GM18526 (cell line): ENCODE results near the gene FBXL13.

Experiments
- POLR2A ChIP-seq: IDR thresholded peaks from 3 replicates; pipeline ENCODE4 v1.6.1; 2011; ENCODE audit not compliant: insufficient read length; ENCODE audit errors: extremely low read depth

FBXL13 gene

DNA sequence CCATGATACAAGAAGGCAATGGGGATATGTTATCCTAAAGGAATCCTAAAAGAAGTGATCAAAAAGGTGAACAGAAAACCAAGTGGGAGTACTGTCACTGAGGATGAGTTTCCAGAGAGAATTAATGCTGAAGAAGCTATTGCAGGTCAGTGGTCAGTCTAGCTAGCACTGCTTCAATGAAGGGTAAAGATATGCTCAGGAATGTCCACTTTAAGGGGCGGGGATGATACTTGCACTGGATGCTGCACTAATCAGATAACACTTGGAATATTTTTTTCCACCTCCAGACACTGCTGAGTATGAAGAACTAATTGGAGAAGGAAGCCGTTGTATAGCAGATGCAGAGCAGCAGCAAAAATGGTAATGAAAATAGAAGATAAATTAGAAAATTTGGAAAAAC, 86.5 kb downstream of the FBXL13 start:
- no peak for TF ChIP-seq POLR2A

DNA sequence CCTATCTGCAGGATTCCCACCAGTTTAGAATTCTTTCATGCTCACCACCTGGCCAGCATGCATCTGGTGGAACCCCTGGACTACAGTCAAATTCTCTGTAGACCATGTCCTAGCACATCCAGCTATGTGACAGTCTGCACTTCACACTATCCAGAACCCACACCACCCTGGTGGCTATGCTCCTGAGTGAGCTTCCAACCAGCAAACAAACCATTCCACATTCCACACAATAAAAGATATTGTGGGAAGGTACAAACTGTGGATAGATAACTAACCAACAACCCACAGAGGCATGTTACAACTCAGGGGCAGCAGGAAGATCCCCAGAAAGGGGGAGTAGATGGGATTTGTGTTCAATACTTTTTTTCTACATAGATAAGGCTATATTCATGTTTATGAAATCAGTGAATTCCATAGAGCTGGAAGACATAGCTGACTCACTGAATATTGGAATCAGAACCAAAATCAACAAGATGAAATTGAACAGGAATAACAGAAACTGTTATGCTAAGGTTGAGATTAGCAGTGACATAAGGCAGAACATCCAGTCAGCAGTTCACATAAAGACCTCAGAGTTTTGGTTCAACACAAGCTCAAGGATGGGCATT, 89.3 kb downstream of the FBXL13 start:
- no peak for TF ChIP-seq POLR2A

DNA sequence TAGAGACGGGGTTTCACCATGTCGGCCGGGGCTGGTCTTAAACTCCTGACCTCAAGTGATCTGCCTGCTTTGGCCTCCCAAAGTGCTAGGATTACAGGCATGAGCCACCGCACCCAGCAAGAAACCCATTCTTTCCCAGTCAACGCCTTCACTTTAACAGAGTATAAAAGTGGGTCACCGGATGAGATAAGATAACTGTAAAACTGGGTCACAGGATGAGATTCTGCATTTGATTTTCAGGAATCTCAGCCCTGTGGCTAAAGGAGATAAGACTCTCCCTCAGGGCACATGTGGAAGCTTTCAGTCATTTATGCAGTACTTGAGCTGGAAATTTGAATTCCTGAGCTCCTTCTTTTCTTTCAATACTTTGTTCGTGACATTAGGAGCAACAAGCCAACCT, 91.0 kb downstream of the FBXL13 start:
- TF ChIP-seq POLR2A: no peak

GRCh38 chr7:102982235-102982634, 92.4 kb downstream of the FBXL13 start:
- no peak for TF ChIP-seq POLR2A

- TF ChIP-seq POLR2A: no peak
Measured at GRCh38 chr7:102981451-102981850, 93.1 kb downstream of the FBXL13 start.

DNA sequence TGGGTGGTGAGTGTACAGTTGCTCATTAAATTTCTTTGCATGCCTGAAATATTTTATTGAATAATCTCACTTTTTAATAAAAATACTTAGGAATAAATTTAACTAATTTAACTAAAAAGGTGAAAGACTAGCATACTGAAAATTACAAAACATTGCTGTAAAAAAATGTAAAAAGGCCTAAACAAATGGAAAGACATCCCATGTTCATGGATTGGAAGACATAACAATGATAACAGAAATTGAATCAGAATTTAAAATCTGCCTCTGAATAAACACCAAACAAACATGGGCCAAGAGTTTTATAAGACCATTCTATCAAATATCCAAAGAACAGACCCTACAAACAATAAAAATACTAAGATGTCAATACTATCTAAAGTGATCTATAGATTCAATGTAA, 94.9 kb downstream of the FBXL13 start:
- no peak for TF ChIP-seq POLR2A

- no peak for TF ChIP-seq POLR2A
Measured at GRCh38 chr7:102978284-102978683, 96.3 kb downstream of the FBXL13 start.

DNA sequence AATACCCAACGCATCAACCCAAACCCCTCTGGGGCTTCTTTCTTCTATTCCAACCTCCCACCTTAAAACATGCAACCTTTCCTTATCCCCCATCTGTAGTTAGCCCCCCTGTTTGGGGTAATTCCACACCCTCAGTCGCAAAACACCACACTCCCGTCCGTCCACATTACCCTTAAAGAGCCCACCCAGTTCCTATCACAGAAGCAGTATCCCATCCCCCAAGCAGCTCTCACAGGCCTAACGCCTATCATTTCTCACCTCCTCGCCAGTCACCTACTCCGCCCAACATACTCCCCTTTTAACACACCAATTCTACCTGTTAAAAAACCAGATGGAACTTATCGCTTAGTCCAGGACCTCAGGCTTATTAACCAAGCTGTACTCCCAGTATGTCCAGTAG, 98.1 kb downstream of the FBXL13 start:
- no peak for TF ChIP-seq POLR2A

DNA sequence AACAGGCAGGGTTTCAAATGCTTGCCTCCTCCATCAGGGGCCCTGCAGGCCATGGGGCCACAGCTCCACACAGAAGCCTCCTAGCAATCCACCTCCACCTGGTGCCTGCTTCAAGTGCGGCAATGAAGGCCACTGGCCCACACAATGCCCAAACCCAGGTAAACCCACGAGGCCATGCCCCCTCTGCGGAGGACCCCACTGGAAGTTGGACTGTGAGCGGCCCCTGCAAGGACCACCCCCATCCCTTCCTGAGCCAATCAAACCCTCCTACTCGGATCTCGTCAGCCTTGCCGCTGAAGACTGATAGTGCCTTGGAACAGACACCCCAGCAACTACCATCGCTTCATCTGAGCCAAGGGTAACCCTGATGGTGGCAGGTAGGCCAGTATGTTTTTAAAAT, 98.7 kb downstream of the FBXL13 start:
- no peak for TF ChIP-seq POLR2A

GRCh38 chr7:102974366-102975236, 100.0 kb downstream of the FBXL13 start:
- no peak for TF ChIP-seq POLR2A

- no peak for TF ChIP-seq POLR2A
Measured at GRCh38 chr7:102973096-102973802, 101.3 kb downstream of the FBXL13 start.

GRCh38 chr7:102967798-102968197, 106.8 kb downstream of the FBXL13 start:
- no peak for TF ChIP-seq POLR2A

DNA sequence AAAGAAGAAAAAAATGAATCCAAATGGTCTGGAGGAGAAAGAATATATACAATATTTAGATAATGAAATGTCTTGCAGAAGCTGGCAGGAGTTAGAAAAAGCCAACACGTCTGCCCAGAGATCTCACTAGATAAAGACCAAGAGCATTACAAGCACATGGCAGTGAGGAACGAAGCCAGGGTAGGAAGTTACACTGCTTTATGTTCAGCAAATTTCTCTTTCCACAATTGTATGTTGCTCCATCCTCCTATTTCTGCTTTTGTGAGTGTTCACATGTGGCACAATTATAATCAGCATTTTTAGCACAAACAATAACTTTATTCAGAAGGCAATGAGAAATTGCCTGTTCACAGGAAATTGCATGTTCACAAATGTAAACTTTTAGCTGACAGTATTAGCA, 108.1 kb downstream of the FBXL13 start:
- no peak for TF ChIP-seq POLR2A

- no peak for TF ChIP-seq POLR2A
Measured at GRCh38 chr7:102953406-102953805, 121.2 kb downstream of the FBXL13 start.

DNA sequence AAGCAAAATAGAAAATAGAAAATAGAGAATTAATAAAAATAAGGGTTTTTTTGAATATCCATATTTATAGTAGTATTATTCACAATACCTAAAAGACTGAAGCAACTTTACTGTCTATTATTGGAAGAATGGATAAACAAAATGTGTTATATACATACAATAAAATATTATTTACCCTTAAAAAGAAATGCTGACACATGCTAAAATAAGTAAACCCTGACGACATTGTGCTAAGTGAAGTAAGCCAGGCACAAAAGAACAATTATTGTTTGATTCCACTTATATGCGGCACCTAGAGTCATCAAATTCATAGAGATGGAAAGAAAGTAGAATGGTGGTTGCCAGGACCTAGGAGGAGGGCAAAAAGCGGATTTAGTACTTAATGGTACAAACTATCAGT, 122.8 kb downstream of the FBXL13 start:
- no peak for TF ChIP-seq POLR2A

GRCh38 chr7:102944241-102944640, 130.4 kb downstream of the FBXL13 start:
- TF ChIP-seq POLR2A: no peak
